Daoy (cell line): ENCODE measurements around the gene HLA-DPB1. TPM values are rescaled to one million over a fixed set of nuclear protein-coding genes. Genes with fewer than 3 reads are reported as not detected.
A peak's percentile ranks its signal among the peaks of the same experiment; 100 is the strongest.
"Not testable (repeated sequence)": the region's sequence is repeated elsewhere in the genome, so short reads cannot be mapped to it uniquely, and the experiment has no call there.

Source experiments
- DNase-seq: peaks from one replicate; pipeline ENCODE4 v3.0.0-alpha.2; 2015; ENCODE audit warnings: low read depth
- total RNA-seq: library from RNA; depleted of rRNA; stranded (reverse); fragments of >200 nt; shearing (Covaris generic); gene quantifications from 2 replicates; pipeline ENCODE4 v1.2.3, GENCODE V29; 2014

HLA-DPB1 gene
- total RNA-seq, 1 experiment from 2014 or later = 34.6 TPM

DNA sequence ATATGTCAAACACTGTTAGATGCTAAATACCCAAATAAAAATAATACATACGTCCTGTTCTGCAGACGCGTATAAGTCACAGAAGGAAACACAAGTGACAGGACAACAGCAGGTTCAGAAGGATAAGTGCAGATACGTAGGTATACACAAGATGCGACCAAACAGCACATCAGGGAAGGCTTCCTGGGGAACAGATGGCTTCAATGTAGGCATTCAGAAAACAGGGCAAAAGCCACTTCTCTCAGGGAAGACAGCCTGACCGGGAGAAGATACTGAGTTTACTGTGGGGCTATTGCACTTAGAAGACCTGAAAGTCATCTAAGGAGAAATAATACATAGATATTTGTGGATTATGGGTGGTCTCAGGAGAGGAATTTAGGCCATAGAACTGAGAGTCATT, 4.2 kb upstream of the HLA-DPB1 start:
- no peak for DNase-seq

DNA sequence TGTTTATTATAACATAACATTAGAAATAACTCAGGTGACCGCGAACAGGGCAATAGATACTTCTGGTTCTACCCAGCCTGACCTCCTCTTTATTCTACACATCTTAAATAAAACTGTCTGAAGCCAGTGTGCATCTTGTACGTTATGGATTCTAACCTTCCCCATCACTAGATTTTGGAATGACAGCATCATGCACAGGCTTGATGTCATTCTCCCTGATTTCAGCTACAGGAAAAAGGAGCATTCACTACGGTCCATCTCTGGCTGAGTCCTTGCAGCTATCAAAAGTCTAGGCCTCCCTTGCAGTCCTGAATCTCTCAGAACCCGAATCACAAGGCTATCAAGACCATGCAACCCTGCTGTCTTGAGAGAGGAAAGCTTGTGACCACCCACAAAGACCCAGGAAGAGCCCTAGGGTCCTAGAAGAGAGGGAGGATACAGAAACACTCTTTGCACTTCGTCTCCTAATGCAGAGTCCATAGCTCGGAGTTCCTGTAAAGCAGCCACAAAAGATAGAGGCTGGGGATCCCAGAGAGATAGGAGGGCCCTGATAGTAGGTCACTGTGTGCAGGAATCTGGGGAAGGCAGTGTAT, 3.2 kb upstream of the HLA-DPB1 start:
- no peak for DNase-seq

DNA sequence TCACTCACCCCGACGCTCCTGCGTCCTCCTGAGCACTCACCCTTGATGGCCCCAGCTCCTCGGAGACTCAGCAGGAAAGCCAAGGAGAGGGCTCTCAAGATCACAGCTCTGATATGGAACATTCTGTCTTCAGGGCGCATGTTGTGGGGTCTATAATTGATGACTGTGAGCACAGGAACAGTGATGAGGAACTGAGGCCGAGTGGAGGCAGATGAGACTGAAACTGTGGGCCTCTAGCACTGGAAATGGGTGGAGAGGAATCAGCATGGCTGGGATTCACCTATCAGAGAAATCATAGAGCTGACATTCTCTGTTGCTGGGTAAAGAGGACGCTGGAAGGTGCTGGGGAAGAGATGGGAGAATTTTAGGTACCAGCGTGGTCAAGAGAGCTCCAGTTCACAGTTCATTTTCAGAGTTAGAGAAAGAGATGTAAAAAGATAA, 2.3 kb upstream of the HLA-DPB1 start, which contains the start of gene HLA-DPA1:
Gene HLA-DPA1, minus strand, starts transcription at position 219 of the 441 bp plus-strand sequence.
- peak; percentile 41 for DNase-seq

DNA sequence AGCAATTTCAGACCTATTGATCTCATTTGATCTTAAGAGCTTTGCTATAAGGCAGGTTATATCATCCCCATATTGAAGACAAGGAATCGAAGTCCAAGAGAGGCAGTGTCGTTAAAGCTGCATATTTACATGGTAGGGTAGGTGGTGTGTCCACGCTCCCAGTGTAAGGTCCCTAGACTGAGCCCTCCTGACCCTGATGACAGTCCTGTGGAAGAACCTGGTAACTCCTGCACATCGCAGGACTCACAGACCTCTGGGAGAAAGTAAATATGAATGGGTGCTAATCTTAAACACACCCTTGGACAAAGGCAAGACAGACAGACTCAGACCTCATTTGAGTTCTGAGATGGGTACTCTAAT, 602 bp upstream of the HLA-DPB1 start:
- no peak for DNase-seq

DNA sequence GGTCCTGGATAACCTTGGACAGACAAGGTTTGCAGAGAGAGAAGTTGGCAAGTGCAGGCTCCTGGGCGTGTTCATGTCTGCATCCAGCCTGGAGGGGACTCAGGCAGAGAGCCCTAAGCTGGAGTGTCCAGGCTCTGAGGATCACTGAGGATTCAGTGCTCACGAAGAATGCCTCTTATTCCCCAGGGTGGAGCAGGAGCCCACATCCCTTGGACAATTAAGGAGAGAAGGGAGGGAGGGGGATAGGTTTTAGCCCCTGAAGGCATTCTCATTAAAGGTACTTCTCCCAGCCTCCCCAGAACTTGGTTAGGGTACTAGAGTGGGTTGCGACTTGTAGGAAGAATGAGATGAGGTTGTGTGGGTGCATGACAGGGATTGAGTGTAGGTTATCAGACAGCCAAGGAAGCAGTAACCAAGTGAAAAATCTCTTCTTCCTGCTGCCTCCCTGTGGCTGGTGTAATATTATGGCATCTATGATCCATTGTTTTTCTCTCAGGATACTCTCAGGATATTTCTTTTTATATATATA, 680 bp downstream of the HLA-DPB1 start:
- DNase-seq = no peak

DNA sequence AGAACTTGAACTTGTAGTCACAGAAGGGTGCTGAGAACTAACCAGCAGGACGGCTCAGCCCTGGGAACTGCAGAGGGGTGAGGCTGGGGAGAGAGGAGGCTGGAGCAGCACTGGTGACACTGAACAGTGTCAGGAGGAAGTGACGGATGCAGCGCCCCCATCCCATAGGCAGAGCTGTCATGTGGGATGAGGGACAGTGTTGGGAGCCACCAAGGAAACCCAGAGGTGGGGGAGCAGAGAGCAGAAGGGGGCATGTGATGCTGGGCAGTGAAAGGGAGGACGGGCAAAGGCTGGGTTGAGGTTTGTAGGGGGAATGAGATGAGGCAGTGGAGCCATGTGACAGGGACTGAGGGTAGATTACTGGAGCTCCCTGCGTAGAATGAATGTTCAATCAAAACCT, 2.1 kb downstream of the HLA-DPB1 start:
- DNase-seq = no peak

DNA sequence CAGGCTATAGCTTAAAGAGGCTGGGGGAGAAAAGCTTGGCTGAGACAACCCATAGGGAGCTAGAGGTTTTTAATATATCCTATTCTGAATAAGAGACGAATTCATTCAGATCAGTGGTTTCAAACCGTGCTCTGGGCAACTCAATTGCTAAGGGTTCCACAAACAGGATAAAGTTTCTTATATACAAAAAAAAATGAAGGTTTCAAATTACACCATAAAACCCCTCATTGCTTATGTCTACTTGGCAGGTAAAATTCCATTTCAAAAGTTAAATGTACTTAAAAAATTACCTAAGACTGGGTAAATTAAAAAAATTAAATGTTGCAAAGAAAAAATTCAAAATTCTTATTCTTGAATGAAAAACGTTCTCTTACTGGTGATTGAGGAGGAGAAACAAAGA, 2.7 kb downstream of the HLA-DPB1 start:
- DNase-seq = no peak

DNA sequence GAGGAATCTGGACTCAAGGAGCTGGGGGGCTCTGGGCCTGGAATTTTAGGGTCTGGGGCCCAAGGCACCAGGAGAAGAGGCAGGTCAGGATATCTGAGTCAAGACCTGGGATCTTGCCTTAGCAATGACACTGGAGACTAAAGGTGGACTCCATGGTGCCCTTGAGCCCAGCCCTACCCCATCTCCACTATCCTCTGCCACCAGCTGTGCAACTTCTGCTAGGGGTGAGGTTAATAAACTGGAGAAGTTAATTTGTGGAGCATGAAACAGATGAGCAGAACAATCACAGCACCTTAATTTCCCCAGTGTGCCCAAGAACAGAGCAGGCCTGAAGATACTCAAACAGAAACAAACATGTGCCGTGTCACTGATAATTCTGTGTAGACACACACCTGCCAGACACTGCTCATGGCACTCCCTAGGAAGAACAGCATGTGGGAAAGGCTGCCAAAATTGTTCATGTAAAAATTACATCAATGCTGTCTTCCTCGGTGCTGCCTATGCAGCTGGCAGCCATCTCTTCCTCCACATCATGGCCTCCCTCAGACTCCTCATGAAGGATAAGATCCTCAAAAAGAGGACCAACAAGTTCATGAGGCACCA, 3.2 kb downstream of the HLA-DPB1 start:
- DNase-seq = no peak

DNA sequence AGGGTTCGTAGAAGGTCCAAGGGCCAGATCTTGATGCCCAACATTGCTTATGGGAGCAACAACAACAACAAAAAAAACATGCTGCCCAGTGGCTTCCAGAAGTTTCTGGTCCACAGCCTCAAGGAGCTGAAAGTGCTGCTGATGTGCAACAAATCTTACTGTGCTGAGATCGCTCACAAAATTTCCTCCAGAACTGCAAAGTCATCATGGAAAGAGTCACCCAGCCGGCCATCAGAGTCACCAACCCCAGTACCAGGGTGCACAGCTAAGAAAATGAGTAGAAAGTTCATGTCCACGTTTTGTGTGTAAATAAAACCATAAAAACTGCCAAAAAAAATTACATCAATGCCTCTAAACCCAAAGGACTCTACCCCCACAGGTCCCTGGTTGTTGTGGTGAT, 3.8 kb downstream of the HLA-DPB1 start:
- no peak for DNase-seq

DNA sequence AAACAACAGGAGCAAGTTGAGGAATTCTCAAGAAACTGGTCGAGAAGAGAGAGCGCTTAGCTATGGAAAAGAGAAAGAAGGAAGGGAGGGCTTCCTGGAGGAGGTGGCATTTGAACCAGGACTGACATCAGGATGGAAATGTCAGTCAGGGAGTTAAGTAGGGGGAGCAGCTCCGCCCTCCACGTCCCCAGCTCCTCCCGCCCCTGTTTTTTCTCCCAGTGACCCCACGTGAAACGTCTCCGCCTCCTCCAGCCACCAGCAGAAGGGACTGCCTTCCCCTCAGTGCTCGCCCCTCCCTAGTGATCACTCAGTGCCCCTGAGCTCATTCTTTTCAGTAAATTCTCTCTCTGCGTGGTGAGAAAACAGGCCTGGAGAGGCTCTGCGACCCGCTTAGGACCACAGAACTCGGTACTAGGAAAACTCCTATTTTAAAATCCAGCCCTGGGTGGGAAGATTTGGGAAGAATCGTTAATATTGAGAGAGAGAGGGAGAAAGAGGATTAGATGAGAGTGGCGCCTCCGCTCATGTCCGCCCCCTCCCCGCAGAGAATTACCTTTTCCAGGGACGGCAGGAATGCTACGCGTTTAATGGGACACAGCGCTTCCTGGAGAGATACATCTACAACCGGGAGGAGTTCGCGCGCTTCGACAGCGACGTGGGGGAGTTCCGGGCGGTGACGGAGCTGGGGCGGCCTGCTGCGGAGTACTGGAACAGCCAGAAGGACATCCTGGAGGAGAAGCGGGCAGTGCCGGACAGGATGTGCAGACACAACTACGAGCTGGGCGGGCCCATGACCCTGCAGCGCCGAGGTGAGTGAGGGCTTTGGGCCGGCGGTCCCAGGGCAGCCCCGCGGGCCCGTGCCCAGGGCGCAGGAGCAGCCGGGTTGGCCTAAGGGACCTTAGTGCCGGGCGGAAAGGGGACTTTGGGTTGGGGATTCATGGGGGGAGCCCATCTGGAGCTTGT, 4.6 kb downstream of the HLA-DPB1 start:
- peak; percentile 92 for DNase-seq

DNA sequence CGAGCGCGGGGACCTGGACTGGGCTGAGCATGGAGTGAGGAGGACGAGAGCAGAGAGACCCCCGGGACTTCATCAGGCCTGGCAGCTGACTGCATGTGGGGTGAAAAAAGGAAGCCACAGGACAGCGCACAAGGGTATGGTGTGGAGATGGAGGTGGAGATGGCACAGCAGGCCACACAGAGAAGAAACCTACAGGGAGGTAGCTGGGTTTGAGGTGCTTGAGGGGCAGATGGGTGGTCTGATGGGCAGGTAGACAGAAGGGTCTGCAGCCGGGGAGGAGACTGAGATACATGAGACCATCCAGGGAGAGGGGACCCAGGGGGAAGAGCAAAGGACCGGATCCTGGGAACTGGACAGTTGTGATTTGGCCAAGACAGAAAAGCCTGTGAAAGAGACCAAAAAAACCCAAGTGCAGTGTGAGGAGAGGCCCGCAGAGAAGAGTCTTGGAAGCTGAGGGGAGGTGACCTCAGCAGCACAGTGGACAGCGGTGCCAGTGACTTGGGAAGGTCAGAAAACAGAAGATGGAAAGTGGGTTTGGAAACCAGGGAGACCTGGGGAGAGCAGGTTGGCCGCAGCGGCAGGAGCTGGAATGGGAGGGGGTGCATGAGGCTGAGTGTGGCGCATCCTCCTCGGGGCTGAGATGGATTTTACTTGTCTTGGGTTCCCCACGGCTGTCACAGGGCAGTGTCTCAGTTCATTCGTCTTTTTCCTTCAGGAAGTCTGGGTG, 5.5 kb downstream of the HLA-DPB1 start:
- DNase-seq = no peak

DNA sequence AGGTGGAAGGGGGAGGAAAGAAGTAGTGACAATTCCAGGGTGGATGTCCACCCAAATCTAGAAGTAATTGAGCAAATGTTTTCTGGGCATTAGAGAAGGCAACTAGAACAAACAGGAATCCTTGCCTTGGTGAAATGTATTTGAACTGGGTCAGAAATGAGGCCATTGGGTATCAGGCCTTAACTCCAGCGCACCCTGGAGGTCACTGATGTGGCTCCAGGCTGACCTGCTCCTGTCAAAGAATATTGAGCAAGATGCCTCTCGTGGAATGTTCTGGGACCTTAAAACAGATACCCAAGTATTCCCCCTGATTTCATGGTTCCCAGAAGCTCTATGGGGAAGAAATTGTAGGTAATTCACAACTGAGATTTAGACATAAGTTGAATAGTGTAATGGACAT, 6.9 kb downstream of the HLA-DPB1 start:
- peak; percentile 59 for DNase-seq

DNA sequence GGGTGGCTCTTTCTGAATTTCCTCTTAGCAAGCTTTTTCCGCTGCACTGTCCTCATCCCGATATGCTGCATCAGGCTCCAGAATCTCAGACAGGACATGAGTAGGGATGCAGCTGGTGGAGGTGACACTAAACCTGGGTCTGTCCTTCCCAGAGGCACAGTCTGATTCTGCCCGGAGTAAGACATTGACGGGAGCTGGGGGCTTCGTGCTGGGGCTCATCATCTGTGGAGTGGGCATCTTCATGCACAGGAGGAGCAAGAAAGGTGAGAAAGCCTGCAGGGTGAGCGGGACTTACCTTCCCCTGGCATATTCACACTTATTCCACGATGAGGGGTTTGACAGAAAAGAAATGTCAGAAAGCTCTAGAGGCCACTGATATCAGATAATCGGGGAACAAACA, 9.8 kb downstream of the HLA-DPB1 start:
- DNase-seq = no peak

DNA sequence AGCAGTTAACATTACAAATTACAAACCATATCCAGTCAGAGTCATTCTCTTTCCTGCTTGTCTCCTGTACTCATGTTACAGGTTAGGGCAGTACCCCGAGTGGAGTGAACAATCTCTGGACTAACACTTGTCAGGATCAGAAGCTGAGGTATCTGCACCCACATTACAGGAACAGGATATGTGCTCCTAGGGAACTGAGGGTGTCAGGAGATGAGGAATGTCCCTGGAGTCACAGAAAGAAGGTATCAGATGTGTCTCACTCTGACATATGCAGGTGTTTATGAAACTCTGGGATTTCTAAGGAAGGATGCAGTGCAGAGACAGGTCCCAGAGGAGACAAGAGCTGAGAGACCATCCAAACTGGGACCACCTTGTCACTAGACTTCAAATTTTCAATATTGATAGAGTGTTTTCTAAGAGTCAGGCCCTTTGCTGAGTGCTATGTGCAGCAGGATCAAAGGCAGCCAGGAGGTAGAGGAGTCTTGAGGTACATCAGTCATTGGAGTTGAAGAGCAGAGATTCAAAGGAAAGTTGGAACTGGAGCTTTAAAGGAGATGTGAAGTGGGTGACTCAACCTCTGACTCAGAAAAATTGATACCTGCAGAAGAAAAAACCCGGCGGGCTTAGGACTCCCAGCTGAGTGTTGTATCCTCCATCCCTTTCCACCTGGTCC, 12.6 kb downstream of the HLA-DPB1 start:
- peak; percentile 27 for DNase-seq

DNA sequence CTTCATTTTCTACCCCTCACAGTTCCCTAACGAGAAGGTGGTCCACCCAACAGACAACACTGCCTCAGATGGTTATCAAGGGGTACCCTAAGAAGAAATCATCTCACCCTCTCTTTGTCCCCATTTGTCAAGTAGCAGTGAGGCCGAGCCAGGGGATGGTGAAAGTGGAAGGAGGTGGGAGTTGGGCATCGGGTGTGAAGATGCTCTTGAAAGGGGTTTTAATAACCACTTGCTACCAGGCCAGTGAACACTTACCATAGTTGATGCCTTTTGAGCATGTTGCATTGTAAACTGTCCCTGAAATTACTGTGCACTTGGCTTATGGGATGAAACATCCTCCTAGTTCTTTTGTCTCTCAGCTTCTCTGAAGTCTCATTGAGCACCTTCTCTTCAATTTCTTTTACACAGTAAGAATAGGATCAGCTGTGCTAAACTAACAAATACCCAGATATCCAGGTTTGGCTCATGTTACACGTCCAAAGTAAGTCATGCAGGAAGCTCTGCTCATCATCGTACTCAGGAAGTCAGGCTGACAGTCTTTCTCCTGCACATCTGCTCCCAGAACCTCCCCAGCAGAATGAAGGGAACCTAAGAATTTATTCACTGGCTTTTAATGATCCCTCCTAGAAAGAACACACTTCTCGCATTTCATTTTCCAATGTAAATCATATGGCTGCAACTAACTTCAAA, 13.3 kb downstream of the HLA-DPB1 start:
- no peak for DNase-seq

DNA sequence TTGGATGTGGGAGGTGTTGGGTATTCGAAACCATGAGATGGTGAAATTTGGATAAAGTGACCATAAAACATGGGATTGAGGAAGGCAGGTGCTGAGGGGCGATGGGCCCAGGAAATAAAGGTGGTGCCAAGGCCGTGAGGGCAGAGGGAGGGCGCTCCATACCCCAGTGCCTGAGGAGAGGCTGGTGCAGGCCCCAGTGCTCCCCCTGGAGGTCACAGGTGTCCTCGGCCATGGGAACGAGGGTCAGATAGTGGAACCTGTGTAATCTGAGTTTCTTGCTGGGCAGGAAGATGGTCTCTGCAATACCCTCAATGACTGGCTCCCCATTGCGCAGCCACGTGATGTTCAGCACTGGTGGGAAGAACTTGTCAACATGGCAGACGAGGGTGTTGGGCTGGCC, 16.2 kb downstream of the HLA-DPB1 start:
- DNase-seq = peak; percentile 60

DNA sequence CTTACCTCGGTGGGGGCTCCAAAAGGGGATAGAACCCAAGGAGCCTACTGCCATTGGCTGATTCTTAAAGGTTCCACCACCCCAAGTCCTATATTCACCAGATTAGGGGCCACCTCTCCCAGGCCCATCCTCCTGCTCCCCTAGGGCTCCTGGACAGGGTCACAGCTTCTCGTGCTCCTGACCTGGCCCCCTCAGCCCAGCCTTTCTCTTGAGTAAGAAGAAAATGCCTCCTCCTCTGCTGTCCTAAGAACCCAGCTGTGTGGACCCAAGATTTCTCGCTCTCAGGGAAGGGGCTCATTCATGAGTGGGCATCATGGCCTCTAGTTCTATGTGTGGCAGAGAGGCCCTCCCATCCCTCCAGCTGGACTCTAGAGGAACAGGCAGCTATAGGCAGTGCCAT, 16.6 kb downstream of the HLA-DPB1 start:
- DNase-seq = no peak

DNA sequence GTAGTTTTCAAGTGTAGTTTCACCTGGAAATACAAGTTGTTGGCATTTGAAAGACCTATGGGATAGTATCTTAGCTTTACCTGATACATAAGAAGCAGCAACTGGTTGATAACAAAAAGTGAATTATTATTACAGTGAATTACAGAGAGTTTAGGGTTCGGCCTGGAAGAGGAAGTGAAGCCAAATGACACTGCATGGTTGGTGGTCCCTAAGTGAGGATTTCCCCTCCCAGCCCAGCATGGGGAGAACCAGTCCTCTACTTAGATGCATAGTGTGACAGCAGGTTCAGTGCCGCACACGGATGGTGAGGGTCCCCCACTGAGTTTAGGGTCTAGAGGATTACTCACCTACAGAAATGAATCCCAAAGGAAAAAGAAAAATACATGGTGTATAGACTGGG, 18.1 kb downstream of the HLA-DPB1 start:
- no peak for DNase-seq

DNA sequence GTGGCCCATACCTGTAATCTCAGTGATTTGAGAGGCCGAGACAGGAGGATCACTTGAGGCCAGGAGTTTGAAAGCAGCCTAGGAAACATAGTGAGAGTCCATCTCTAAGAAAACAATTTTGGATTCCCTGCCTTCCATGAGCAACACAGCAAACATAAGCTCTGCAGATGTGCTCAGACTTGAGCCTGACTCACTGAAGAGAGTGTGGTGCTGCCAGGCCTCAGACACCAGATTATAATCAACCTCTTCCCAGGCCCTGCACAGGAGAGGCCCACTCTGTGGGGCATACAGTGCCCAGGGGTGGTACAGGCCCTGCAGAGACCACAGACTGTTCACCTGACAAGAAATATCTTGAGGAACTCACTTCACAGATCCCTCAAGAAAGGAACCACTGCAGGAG, 19.9 kb downstream of the HLA-DPB1 start:
- DNase-seq = no peak

DNA sequence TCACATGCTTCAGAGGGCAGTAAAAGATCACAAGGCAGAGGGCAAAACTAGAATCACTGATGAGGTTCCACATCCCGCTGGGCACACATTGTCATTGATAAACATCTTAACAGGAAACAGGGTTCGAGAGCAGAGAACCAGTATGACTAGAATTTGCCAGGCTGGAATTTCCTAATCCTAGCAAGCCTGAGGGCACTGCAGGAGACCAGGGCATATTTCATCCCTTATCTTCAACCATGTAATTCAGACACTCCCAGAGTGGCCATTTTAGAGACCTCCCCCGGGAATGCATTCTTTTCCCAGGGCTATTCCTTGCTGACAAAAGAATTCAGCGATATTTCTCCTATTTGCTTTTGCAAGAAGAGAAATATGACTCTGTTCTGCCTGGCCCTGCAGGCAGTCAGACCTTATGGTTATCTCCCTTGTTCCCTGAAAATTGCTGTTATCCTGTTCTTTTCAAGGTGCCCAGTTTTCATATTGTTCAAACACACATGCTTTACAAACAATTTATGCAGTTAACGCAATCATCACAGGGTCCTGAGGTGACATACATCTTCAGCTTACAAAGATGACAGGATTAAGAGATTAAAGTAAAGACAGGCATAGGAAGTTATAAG, 25.4 kb downstream of the HLA-DPB1 start:
- not testable (repeated sequence) for DNase-seq
